ENCODE measurements around the gene HIGD2B. TPM values are rescaled to one million over a fixed set of nuclear protein-coding genes. Genes with fewer than 3 reads are reported as not detected.
"Not testable (repeated sequence)": the region's sequence is repeated elsewhere in the genome, so short reads cannot be mapped to it uniquely, and the experiment has no call there.

The HIGD2B gene
- total RNA-seq, 2 donors from 2014 or later = not detected

DNA sequence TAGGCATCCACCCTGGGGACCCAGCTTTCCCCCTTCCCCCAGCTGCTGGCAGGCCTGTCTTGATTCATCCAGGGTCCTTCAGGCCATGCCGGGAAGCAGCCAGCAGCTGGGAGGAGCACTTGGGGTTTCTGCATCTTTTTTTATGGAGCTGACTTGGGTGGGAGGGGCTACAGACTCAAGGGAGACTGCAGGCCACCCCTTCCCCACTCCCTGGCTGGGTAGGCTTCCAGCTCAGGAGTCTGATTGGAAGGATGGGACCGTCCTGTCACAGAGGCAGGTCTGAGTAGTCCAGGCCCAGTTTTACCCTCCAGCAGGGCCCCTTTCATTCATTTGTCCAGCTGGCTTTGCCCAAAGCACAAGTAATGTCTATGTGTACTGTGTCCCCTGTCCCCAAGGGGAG, 43.7 kb downstream of the HIGD2B start:
- H3K27ac ChIP-seq; H3K4me1 ChIP-seq (ENCODE audit: control insufficient read depth in 1 of 2, low read depth in 2 of 2); H3K4me3 ChIP-seq; DNase-seq (ENCODE audit: low spot score); H3K27me3 ChIP-seq (replicated peaks; ENCODE audit: insufficient read depth); H3K36me3 ChIP-seq; ATAC-seq (ENCODE audit: insufficient number of reproducible peaks, low FRiP score, low read depth); H3K9me3 ChIP-seq: not testable (repeated sequence)

DNA sequence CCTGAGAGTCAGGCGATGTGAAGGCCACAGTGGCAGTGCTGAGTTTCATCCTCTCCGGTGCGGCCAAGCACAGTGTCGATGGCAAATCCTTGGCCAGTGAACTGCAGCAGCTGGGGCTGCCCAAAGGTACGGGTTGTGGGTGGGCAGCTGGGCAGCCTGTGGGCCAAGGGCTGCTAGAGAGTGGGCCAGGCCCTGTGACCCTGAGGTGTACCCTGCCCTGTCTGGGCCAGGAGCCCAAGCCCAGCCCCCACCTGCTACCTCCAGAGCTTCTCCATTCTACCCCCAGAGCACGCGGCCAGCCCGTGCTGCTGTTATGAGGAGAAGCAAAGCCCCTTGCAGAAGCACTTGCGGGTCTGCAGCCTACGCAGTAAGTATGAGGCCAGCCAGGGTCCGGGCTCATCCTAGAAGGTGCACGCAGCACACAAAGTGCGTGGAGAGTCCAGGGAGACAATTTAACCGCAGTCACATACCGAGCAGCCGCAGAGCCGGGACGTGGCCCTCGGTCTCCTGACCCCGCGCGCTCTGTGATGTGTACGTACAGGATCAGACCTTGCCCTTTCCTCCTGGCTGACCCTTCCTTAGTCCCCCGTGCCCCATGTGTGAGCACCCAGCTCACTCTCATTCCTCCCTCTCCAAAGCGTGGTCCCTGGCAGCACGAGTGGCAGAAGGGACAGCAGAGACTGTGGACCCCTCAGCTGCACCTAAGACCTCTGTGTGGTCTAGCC, 46.1 kb downstream of the HIGD2B start:
- not testable (repeated sequence) for H3K4me1 ChIP-seq (ENCODE audit: control insufficient read depth in 1 of 2, low read depth in 2 of 2); H3K27ac ChIP-seq; ATAC-seq (ENCODE audit: insufficient number of reproducible peaks, low FRiP score, low read depth); H3K36me3 ChIP-seq; H3K27me3 ChIP-seq (replicated peaks; ENCODE audit: insufficient read depth); H3K4me3 ChIP-seq; DNase-seq (ENCODE audit: low spot score); H3K9me3 ChIP-seq

DNA sequence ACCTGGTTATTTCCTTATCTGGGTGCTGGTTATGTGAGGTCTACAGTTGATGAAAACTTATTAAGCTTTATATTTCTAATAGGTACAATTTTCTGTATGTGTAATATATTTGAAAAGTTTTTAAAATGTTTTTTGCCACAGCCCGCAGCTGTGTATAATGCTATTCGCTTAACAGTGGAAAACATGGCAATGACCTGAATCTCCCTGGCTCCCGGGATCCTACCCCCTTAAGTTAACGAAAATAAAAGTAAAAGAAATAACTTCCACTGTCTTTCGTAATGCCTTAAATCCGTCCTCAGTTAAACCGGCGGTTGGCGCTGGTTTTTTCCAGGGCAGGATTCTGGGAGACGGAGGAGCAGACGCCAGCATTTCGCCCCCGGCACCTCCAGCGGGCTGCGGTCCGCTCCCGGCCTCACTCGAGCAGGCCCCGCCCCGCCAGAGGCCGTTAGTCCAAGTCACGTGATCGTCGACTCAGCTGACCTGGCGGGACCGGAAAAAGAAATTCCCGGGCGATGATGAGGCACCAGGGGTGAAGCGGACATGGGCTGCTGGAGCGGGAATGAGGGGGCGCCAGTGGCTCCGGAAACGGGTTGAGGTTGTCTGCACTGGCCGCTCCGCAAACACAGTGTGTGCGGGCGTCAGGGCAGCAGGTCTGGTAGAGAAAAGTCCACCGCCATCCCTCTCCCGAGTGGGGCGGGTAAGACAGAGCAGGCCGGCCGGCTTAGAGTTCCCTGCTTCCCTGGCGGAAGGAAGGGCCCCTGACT, 49.3 kb downstream of the HIGD2B start:
- not testable (repeated sequence) for H3K27ac ChIP-seq; H3K9me3 ChIP-seq; H3K36me3 ChIP-seq; H3K4me1 ChIP-seq (ENCODE audit: control insufficient read depth in 1 of 2, low read depth in 2 of 2); H3K27me3 ChIP-seq (replicated peaks; ENCODE audit: insufficient read depth)
- H3K4me3 ChIP-seq = peak overlapping the region; percentile 65
- ATAC-seq (ENCODE audit: insufficient number of reproducible peaks, low FRiP score, low read depth) = peak; percentile 52
- peak; percentile 21 for DNase-seq (ENCODE audit: low spot score)

DNA sequence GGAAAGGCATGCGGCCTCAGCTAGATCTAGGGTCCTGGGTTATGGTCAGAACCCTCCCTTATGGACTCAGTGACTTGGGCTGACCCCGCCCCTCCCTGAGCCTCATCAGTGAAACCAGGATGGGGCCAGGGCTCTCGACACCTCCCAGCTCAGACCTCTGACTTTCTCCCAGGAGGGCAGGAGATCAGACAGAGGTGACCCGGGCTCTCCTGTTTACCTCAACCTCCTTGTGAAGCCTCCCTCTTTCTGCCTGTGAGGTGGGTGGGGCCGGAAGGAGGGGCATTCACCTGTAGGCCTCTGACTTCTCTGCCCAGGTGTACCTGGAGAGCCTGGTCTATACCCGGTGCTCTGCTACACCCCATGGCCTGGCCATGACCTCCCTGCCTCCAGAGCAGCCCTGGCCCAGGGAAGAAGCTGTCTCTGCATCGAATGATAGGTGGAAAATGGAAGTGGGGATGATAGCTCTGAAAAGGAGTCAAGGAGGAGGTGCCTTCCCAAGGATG, 56.9 kb downstream of the HIGD2B start:
- not testable (repeated sequence) for DNase-seq (ENCODE audit: low spot score); H3K36me3 ChIP-seq; H3K27ac ChIP-seq; H3K4me3 ChIP-seq; H3K9me3 ChIP-seq; H3K27me3 ChIP-seq (replicated peaks; ENCODE audit: insufficient read depth); ATAC-seq (ENCODE audit: insufficient number of reproducible peaks, low FRiP score, low read depth); H3K4me1 ChIP-seq (ENCODE audit: control insufficient read depth in 1 of 2, low read depth in 2 of 2)

DNA sequence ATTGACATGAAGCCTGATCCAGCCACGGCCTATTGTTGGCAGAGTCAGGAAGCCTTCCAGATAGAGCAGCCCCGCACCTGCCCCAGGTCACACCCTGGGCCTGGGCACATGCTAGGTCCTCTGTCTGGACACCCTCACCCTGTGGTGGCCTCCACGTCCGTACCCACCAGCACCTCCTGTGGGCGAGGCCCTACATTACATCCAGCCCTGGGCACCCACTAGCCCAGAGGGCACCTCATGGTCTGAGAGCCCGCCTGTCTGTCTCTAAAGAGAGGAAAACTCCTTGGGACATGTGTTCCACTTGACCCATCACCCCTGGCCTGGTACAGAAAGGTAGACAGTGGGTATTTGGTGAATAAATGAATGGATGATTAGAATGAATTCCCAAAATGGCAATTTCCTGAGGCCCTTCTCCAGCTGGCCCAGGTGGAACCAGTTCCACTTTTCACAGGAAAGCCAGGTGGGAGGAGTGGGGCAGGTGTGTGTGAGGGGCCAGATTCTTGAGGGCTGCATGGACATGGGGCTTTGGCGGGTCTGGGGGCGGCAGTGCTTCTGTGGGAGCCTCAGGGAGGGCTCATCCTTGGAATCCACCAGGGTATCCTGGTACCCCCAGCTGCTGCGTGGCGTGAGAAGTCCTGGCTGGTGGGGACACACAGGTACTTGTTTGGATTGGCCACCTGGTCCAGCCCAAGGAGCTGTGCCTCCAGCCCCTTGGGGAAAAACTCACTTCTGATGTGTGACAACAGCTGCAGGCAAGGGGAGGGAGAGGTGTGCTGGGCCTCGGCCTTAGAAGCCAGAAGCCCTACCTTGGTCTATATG, 57.5 kb downstream of the HIGD2B start:
- H3K4me1 ChIP-seq (ENCODE audit: control insufficient read depth in 1 of 2, low read depth in 2 of 2); H3K4me3 ChIP-seq; ATAC-seq (ENCODE audit: insufficient number of reproducible peaks, low FRiP score, low read depth); DNase-seq (ENCODE audit: low spot score); H3K36me3 ChIP-seq; H3K27ac ChIP-seq; H3K27me3 ChIP-seq (replicated peaks; ENCODE audit: insufficient read depth); H3K9me3 ChIP-seq: not testable (repeated sequence)

DNA sequence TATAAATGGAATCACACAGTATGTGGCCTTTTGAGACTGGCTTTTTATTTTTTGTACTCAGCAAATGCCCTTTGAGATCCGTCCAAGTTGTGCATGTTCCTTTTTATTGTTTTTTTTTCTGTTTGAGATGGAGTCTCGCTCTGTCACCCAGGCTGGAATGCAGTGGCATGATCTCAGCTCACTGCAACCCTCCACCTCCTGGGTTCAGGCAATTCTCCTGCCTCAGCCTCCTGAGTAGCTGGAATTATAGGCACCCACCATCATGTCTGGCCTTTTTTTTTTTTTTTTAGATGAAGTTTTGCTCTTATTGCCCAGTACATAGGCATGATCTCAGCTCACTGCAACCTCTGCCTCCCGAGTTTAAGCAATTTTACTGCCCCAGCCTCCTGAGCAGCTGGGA, 59.8 kb downstream of the HIGD2B start:
- H3K9me3 ChIP-seq; H3K4me3 ChIP-seq; DNase-seq (ENCODE audit: low spot score); H3K36me3 ChIP-seq; ATAC-seq (ENCODE audit: insufficient number of reproducible peaks, low FRiP score, low read depth); H3K27me3 ChIP-seq (replicated peaks; ENCODE audit: insufficient read depth); H3K4me1 ChIP-seq (ENCODE audit: control insufficient read depth in 1 of 2, low read depth in 2 of 2): not testable (repeated sequence)
- H3K27ac ChIP-seq = peak overlapping the region in 1 of 2 donors; percentile 28

Other genes starting within 250 kb of the HIGD2B start
- gene ARIH1, start 211.9 kb downstream of the HIGD2B start, total RNA-seq = 10 to 100 TPM; 28.6 to 88.4 TPM
- not detected for gene GOLGA6B, start 31.5 kb downstream of the HIGD2B start, total RNA-seq
- 10 to 100 TPM; 22.1 to 22.6 TPM for gene BBS4, start within 50 bp of the HIGD2B start, total RNA-seq
- gene ADPGK, start 97.6 kb upstream of the HIGD2B start, total RNA-seq = 10 to 100 TPM; 47.8 to 81.2 TPM

Data from thoracic aorta (tissue), 2 donors.